ENCODE results near the gene FNDC1.

- TF ChIP-seq CTCF (IDR thresholded peaks at IDR 0.05) (no peak), POLR2AphosphoS5 (IDR thresholded peaks at IDR 0.05; ENCODE audit: insufficient read depth in 1 of 2, low read depth in 1 of 2) (no peak), POLR2A (IDR thresholded peaks at IDR 0.05) (no peak)
Measured at GRCh38 chr6:159234102-159234553, 64.9 kb downstream of the FNDC1 start.
